K562 (cell line): Measurements from ENCODE around the gene FBXW10. TPM values are rescaled to one million over a fixed set of nuclear protein-coding genes. Genes with fewer than 3 reads are reported as not detected.
A peak's percentile ranks its signal among the peaks of the same experiment; 100 is the strongest.
"Not testable (repeated sequence)": the region's sequence is repeated elsewhere in the genome, so short reads cannot be mapped to it uniquely, and the experiment has no call there.

Experiments
- L3MBTL2 ChIP-seq: fragments of 450-650 bp; IDR thresholded peaks from 2 replicates; pipeline ENCODE4 v1.6.1; 2016; ENCODE audit warnings: mild to moderate bottlenecking, moderate library complexity
- MAFF ChIP-seq: IDR thresholded peaks from 2 replicates; pipeline ENCODE4 v1.6.1; 2012; ENCODE audit warnings: low read length, improper control_type of control experiment
- polyA plus RNA-seq, 8 experiments: library from polyadenylated mRNA; depleted of rRNA in 4 of 8; stranded (reverse) in 5 of 8; unstranded in 3 of 8; fragments of >200 nt; fragmentation: Nextera tagmentation in 2 of 8; fragmentation: Illumina TruSeq in 1 of 8; extraction: Ambion mirVana in 2 of 8; extraction: Trizol in 1 of 8; gene quantifications; 2 replicates each; pipeline versions ENCODE4 v1.2.1 to v1.2.3, GENCODE V29; 2011 to 2014; ENCODE audit warnings: inconsistent platforms in 1 of 8, missing spikeins in 1 of 8
- total RNA-seq, 7 experiments: library from RNA; depleted of rRNA in 6 of 7; stranded (reverse); fragments of >200 nt in 6 of 7; fragmentation: Illumina TruSeq in 2 of 7; extraction: Trizol in 2 of 7; gene quantifications; 2 replicates each; pipeline versions ENCODE4 v1.2.1 to v1.2.3, GENCODE V29; 2011 to 2021; ENCODE audit warnings: low replicate concordance in 1 of 7
- TF ChIP-seq, protein P1 (sequence below): fragments of 450-650 bp; IDR thresholded peaks from 2 replicates; pipeline ENCODE4 v1.6.1; 2016; ENCODE audit warnings: mild to moderate bottlenecking, moderate library complexity
- TF ChIP-seq, protein P2 (sequence below), 2 experiments: fragments of 450-650 bp in 1 of 2; sonication (generic) in 1 of 2; formaldehyde crosslinking in 1 of 2; IDR thresholded peaks; 2 replicates each; pipeline versions ENCODE4 v1.7.1 to v1.9.0; 2016 to 2022; ENCODE audit warnings: inconsistent platforms in 1 of 2, mild to moderate bottlenecking in 1 of 2, missing genetic modification reagents in 1 of 2

The FBXW10 gene
- total and polyA plus RNA-seq, 9 of the 15 experiments (the other 6 are each of a cell fraction or from before 2014, with no cell fraction given): not detected

DNA sequence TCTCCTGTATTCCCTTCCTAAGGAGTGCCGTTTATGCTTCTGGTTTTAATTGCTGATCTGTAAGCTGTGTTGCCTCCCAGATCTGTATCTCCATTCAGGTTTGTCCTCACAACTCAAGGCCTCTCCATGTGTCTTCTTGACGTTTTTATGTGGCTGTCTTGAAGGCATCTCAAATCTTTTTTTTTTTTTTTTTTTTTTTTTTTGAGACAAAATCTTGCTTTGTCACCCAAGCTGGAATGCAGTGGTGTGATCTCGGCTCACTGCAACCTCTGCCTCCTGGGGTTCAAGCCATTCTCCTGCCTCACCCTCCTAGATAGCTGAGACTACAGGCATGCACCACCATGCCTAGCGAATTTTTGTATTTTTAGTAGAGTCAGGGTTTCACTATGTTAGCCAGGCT is 51.0 kb downstream of the FBXW10 start (continued):
- TF ChIP-seq, protein P1, sequence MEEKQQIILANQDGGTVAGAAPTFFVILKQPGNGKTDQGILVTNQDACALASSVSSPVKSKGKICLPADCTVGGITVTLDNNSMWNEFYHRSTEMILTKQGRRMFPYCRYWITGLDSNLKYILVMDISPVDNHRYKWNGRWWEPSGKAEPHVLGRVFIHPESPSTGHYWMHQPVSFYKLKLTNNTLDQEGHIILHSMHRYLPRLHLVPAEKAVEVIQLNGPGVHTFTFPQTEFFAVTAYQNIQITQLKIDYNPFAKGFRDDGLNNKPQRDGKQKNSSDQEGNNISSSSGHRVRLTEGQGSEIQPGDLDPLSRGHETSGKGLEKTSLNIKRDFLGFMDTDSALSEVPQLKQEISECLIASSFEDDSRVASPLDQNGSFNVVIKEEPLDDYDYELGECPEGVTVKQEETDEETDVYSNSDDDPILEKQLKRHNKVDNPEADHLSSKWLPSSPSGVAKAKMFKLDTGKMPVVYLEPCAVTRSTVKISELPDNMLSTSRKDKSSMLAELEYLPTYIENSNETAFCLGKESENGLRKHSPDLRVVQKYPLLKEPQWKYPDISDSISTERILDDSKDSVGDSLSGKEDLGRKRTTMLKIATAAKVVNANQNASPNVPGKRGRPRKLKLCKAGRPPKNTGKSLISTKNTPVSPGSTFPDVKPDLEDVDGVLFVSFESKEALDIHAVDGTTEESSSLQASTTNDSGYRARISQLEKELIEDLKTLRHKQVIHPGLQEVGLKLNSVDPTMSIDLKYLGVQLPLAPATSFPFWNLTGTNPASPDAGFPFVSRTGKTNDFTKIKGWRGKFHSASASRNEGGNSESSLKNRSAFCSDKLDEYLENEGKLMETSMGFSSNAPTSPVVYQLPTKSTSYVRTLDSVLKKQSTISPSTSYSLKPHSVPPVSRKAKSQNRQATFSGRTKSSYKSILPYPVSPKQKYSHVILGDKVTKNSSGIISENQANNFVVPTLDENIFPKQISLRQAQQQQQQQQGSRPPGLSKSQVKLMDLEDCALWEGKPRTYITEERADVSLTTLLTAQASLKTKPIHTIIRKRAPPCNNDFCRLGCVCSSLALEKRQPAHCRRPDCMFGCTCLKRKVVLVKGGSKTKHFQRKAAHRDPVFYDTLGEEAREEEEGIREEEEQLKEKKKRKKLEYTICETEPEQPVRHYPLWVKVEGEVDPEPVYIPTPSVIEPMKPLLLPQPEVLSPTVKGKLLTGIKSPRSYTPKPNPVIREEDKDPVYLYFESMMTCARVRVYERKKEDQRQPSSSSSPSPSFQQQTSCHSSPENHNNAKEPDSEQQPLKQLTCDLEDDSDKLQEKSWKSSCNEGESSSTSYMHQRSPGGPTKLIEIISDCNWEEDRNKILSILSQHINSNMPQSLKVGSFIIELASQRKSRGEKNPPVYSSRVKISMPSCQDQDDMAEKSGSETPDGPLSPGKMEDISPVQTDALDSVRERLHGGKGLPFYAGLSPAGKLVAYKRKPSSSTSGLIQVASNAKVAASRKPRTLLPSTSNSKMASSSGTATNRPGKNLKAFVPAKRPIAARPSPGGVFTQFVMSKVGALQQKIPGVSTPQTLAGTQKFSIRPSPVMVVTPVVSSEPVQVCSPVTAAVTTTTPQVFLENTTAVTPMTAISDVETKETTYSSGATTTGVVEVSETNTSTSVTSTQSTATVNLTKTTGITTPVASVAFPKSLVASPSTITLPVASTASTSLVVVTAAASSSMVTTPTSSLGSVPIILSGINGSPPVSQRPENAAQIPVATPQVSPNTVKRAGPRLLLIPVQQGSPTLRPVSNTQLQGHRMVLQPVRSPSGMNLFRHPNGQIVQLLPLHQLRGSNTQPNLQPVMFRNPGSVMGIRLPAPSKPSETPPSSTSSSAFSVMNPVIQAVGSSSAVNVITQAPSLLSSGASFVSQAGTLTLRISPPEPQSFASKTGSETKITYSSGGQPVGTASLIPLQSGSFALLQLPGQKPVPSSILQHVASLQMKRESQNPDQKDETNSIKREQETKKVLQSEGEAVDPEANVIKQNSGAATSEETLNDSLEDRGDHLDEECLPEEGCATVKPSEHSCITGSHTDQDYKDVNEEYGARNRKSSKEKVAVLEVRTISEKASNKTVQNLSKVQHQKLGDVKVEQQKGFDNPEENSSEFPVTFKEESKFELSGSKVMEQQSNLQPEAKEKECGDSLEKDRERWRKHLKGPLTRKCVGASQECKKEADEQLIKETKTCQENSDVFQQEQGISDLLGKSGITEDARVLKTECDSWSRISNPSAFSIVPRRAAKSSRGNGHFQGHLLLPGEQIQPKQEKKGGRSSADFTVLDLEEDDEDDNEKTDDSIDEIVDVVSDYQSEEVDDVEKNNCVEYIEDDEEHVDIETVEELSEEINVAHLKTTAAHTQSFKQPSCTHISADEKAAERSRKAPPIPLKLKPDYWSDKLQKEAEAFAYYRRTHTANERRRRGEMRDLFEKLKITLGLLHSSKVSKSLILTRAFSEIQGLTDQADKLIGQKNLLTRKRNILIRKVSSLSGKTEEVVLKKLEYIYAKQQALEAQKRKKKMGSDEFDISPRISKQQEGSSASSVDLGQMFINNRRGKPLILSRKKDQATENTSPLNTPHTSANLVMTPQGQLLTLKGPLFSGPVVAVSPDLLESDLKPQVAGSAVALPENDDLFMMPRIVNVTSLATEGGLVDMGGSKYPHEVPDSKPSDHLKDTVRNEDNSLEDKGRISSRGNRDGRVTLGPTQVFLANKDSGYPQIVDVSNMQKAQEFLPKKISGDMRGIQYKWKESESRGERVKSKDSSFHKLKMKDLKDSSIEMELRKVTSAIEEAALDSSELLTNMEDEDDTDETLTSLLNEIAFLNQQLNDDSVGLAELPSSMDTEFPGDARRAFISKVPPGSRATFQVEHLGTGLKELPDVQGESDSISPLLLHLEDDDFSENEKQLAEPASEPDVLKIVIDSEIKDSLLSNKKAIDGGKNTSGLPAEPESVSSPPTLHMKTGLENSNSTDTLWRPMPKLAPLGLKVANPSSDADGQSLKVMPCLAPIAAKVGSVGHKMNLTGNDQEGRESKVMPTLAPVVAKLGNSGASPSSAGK: peak; percentile 57
- TF ChIP-seq L3MBTL2 (peak; percentile 51; the same call in 1 of the 2 replicates), MAFF (peak; percentile 2; the same call in 1 of the 2 replicates)
- TF ChIP-seq, protein P2, sequence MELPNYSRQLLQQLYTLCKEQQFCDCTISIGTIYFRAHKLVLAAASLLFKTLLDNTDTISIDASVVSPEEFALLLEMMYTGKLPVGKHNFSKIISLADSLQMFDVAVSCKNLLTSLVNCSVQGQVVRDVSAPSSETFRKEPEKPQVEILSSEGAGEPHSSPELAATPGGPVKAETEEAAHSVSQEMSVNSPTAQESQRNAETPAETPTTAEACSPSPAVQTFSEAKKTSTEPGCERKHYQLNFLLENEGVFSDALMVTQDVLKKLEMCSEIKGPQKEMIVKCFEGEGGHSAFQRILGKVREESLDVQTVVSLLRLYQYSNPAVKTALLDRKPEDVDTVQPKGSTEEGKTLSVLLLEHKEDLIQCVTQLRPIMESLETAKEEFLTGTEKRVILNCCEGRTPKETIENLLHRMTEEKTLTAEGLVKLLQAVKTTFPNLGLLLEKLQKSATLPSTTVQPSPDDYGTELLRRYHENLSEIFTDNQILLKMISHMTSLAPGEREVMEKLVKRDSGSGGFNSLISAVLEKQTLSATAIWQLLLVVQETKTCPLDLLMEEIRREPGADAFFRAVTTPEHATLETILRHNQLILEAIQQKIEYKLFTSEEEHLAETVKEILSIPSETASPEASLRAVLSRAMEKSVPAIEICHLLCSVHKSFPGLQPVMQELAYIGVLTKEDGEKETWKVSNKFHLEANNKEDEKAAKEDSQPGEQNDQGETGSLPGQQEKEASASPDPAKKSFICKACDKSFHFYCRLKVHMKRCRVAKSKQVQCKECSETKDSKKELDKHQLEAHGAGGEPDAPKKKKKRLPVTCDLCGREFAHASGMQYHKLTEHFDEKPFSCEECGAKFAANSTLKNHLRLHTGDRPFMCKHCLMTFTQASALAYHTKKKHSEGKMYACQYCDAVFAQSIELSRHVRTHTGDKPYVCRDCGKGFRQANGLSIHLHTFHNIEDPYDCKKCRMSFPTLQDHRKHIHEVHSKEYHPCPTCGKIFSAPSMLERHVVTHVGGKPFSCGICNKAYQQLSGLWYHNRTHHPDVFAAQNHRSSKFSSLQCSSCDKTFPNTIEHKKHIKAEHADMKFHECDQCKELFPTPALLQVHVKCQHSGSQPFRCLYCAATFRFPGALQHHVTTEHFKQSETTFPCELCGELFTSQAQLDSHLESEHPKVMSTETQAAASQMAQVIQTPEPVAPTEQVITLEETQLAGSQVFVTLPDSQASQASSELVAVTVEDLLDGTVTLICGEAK (IDR thresholded peaks at IDR 0.05): peak; percentile 50; the same call in 1 of the 2 replicates
- TF ChIP-seq, protein P2 (CRISPR knock-in tag; IDR thresholded peaks at IDR 0.05): not testable (repeated sequence)
